HG03469 (cell line): ENCODE measurements around the gene COL23A1.

ENCODE experiments used
- ATAC-seq: cut with Tn5 transposase; IDR thresholded peaks from one replicate; pipeline ENCODE4 v1.9.1; 2021; ENCODE audit warnings: mild to moderate bottlenecking, moderate library complexity, moderate number of reproducible peaks; ENCODE audit not compliant: unreplicated experiment

The COL23A1 gene

GRCh38 chr5:178590141-178590923 lies at the start of gene COL23A1:
TSS of gene COL23A1 (minus strand) at chr5:178590393.
- ATAC-seq: no peak

DNA sequence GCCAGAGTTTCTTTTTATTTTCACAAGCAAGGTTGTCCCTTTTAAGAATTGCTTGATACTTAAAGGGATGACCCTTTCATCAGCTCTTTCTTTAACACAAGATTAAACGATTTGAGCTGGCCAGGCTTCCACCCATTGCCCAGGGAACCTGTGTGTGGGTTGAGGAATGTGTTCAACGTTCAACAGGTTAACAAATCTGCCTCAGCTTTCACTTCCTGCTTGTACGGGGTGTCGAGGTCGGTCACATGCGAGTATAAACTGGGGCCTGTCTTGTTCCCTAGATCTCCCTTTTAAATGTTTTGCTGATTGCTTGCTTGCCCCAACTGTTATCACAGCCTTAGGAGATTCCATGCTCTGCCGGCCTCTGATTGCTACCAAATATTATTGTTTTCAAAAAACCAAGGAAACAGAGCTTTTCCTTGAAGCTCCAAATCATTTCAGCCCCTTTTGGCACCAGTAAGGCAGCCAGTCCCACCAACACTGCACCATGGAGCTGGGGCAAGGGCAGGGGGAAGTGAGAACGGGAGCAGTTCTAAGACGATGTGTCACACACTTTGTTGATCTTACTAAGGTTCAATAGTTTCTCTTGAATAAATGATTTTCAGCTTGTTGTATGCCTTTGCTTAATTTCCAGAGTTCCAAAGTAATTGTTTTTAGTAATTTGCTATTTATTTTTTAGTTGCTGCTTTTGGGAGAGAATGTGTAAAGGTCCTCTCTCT lies 47.3 kb upstream of the COL23A1 start:
- no peak for ATAC-seq

DNA sequence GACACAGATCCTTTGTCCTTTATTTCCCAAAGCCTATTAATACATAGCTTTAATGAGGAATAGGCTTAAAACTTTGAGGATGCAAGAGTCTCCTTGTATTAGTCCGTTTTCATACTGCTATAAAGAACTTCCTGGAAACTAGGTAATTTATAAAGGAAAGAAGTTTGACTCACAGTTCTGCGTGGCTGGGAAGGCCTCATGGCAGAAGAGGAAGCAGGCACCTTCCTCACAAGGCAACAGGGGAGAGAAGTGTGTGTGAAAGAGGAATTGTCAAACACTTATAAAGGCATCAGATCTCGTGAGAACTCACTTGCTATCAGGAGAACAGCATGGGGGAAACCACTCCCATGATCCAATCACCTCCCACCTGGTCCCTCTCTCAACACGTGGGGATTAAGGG lies 42.1 kb upstream of the COL23A1 start:
- ATAC-seq: no peak

DNA sequence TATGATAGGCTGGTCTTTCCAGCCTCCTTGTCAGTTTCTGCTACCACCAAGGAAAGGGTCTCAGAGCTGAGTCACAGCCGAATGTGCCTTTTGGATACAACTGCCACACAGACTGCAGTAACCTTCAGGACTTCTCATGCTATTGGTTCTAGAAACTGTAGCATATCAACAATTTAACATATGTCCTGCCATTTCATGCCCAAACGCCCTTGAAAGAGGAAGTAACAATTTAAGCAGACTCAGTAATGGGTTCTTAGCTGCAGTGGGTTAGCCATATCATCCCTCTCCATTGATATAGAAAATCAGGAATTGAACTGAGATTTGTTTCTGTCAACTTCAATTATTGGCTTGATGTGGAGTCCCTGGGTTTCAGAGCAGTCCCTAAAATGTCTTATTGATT lies 40.8 kb upstream of the COL23A1 start:
- no peak for ATAC-seq

GRCh38 chr5:178630475-178630930 lies 40.3 kb upstream of the COL23A1 start:
- no peak for ATAC-seq

DNA sequence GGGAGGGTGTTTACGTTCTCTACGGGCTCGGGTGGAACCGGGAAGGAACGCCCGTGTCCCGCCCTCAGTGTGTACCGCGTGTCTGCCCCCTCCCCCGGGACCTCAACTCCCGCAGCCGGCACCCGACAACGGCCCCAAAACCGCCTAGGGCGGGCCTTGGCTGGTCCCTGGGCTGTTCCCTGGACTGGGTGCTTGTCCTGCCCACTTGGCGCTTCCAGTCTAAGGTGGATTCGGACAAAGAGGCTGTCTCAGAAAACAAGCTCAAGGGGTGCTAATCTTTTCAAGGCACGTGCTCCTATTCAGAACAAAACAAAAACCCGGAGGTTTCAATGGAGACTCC lies 37.0 kb upstream of the COL23A1 start:
- no peak for ATAC-seq

GRCh38 chr5:178626484-178627258 lies 36.5 kb upstream of the COL23A1 start, which contains the start of gene CLK4:
TSS of gene CLK4 (minus strand) at chr5:178627050. CDS start at chr5:178623416, 3,634 bp downstream.
- peak; percentile 55 for ATAC-seq

GRCh38 chr5:178625679-178626483 lies 35.7 kb upstream of the COL23A1 start:
- ATAC-seq: no peak

- no peak for ATAC-seq
Measured at GRCh38 chr5:178624631-178625546, 34.7 kb upstream of the COL23A1 start.

DNA sequence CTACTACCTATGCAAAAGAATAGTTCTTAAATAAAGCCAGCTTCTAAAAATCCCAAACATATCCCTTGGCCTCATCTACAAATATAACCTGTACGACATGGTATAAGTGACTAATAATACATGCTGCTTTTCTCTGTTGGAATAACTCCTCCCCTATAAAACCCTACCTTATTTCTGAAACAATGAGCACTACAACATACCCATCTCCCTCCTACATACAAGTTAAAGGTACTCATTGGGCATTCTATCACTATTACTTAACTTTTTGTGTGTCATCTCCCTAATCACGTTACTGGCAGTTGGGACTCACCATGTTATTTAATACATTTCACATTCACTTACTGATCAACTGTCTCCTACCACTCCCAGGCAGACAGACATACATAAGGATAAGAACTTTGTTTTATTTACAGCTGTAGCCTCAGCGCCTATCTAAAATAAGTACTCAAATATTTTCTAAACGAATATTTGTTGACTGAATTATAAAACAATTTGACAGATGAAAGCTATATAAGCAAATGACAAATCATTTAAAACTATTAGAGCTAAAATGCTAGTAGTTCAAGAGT lies 32.6 kb upstream of the COL23A1 start:
- no peak for ATAC-seq

GRCh38 chr5:178619390-178619789 lies 29.2 kb upstream of the COL23A1 start:
- ATAC-seq: no peak

GRCh38 chr5:178612299-178612698 lies 22.1 kb upstream of the COL23A1 start:
- no peak for ATAC-seq

DNA sequence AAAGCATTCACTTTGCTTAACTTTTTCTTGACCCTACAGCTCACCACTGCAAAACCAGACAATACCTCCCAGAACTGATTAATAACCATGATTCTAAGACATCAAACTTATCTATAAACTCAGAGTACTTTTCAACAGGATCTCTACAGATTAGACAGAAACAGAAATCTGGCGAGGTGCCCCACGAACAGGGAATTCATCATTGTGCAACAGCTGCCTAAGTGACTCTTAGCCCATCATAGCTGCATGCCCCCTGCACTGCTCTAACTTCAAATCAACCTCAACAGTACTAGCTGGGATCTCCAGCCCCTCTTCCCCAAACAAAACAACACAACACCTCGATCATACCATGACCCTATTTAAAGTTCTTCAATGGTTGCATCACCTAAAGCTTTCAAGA lies 16.1 kb upstream of the COL23A1 start:
- no peak for ATAC-seq

DNA sequence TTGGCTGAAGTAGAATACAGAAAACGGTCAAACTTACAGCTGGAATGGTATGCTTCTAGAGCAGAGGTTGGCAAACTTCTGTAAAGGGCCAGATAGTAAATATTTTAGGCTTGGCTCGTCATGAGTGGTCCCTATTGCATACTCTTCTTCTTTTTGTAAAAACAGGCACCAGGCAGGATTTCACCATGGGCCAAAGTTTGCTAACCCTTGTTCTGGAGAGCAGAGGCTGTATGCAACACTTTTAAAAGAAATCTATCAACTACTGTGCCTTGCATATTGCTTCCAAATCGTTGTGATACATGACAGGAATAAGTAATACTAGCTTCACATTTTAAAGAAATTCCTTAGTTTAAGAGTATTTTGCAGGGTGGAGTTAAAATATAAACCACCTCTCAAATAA lies 15.6 kb upstream of the COL23A1 start:
- ATAC-seq: no peak

GRCh38 chr5:178602752-178603151 lies 12.6 kb upstream of the COL23A1 start:
- no peak for ATAC-seq

DNA sequence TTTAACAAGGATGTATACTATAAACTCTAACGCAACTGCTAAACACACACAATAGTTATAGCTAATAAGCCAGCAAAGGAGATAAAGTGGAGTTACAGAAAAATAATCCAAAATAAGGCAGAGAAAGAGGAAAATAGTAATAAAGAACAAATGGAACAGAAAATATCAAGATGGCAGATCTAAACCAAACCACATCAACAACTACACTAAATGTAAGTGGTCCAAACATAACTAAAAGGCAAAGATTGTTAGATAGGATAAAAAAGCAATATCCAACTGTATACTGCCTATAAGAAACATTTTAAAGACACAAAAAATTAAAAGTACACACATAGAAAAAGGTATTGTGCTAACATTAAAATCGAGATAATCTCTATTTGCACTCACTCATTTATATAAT lies 5.6 kb upstream of the COL23A1 start:
- no peak for ATAC-seq

DNA sequence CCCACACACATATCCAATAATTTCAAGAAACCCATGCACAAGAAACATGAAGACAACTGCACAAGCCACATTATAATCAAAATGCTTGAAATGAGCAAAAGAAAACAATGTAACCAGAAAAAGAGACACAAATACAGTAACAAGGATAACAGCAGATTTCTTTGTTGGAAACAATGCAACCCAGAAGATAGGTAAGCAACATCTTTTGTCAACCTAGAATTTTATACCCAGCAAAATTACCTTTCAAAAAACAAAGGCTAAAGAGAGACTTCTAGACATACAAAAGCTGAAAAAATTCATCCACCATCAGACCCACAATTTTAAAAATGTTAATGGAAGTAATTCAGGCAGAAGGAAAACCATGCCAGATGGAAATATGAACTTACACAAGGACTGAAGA lies 5.0 kb upstream of the COL23A1 start:
- ATAC-seq: no peak

DNA sequence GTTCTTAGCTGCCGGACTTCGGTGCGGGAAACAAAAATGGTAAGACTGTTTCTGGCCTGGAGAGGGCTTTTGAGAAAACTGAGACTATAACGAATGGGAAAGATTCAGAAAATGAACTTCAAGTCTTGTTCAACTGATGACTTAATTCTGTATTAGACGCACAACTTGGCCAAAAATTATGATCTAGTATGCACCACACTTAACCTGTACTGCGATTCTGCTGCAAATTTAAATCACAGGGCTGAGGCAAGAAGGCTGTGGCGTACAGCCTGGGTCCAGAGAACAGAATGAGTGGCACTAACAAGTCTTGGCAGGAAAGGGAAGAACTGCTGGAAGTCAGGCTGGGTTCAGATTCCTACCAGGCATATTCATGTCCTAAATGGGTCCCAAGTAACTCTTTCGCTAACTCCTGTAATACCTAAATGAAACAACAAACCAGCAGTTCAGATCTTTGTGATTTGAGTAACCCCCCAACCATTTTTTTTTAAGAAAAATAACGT lies 781 bp upstream of the COL23A1 start:
- no peak for ATAC-seq
